Activated CD4-positive, CD25-positive, alpha-beta regulatory T cell (primary cell): ENCODE measurements around the gene CCDC178.

Experiments used
- DNase-seq, 4 experiments: peaks; one replicate each; lab custom pipeline; 2025; lab: John Stamatoyannopoulos, UW

The CCDC178 gene

DNA sequence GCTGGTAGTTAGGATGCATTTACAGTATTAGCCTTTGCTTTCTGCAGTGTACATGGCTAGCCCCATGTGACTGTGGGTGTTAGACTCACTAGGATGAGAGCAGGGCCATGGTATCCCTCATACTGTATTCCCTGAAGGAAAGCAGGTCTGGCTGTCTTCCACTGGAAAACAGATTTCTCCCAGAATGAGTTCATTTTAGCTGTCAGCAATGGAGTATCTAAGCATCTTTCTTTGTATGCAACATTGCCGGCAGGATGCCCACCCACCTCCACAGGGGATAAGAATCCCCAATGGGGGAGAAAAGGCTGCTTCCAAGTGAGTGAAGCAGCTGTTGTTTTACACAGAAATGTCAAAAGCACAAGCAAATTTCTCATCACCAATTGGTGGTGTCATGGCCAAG is 525.0 kb downstream of the CCDC178 start:
- DNase-seq: no peak

DNA sequence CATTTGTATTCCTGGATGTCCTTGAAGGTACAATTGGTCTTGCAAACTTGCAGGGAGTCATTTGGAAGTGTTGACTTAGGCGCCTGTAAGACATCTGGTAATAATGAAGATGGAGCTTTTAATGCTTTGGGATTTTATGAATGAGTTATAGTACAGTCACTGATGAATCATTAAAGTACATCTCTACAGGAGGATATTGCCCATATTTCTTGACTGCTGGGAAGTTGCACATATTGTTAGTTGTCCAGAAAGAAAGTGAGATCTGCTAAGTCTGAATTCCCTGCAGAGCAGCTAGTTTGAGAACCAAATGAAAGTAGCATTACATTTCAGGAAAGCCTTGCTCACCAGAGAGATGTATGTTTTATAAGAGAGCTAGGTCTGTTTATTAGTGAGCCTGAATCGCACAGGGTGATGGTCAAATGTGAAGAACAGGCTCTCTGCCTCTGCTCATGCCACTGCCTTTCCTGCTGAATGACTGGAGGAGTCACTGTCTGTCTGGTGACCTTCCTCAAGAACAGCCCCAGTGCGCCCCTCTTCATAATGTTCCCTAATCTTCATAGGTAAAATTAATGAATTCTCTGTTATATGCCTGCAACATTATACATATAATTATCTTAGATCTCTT is 528.7 kb downstream of the CCDC178 start:
- no peak for DNase-seq

DNA sequence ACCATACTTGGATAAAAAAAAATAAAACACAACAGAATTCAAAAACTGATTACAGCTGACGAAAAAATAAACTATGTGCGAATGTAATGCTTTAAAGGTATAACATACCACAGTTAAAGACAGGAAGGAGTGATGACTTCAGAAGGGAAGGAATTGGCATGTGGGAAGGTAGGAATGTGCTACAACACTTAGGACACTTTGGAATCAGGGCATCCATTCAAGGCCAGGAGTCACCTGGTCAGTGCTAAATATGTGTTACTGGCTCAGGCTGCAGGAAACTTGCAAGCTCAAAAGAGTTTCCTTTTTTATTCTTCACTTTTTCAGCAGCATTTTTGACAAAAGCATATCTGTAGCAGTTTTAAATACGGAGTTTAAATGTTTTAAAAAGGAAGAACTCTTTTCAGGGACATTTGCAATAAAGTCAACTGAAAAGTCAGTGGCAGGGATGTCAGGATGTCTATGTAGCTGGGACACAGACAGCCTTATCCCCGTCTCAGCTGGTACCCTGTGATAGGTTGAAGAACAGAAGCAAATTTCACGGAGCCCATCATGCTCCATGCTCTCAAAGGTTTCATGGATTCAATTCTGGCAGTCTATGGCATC is 529.7 kb downstream of the CCDC178 start:
- DNase-seq: no peak

DNA sequence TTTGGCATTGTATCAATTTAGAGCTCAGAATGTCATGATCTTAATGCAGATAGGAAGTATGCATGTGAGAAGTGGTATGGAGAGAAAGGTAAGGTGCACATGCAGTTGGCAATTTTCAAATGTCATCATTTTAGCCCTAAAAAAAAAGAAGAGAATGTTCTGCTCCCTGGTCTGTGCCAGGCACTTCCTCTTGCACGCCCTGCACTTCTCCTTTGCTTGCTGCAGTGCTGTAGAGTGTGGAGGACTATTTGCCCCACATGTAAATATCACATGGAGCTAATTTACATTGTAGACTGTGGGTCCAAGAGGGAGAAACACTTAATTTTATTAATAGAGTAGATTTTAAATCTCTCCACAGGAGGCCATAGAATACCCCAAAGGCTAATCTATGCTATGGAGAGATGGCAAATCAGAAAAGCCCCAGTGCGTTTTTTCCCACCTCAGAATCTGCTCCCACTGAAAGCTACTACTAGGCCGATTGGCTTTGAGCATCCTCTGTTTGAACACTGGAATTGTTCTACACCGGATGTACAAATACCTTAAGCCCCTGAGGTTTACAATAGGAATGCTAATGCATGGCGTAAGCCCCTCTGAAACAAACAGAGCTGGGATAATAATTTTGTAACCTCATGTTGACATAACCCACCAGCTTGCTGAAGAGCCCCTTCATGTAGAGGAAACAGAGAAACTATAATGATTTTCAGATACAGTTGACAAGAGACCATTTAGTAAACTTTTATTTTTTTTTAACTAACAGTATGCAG is 530.5 kb downstream of the CCDC178 start:
- DNase-seq: no peak

DNA sequence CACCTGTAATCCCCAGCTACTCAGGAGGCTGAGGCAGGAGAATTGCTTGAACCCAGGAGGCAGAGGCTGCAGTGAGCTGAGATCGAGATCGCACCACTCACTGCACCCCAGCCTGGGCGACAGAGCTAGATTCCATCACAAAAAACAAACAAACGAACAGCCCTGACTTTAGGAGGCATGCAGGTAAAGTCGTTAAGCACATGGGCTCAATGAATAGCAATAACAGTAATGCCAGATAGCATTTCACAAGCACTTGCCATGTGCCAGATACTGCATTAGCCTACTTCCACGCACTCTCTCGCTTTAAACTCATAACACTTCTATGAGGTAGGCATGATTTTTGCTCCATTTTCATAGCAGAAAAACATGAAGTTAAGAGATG is 532.1 kb downstream of the CCDC178 start:
- DNase-seq: no peak

DNA sequence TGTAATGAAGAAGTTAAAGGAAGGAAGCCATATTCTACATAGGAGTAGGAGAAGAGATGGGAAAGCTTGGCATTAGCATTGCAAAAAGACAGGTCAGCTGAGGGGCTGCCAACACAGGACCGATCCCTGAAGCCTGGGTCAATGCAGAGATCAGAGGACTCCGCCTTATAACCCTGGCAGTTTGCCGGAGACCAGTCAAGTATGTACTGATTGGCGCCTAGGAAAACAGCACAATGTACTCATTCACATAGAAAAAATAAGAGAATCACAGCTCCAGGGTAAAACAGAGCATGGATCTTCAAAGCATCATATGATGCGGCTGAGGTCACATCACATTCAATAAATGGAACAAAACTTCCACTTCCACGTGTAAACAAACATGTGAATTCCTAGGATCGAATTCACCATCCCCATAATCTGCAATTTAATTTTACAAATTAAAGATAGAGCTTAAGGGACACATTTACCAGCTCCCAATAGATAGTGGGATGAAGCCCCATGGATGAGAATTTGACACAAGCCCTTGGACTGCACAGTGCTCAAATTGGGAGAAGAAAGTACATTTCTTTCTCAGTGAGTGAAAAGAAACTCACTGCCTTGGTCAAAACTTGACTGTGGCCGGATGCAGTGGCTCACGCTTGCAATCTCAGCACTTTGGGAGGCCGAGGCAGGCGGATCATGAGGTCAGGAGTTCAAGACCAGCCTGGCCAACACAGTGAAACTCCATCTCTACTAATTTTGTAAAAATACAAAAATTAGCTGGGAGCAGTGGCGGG is 532.7 kb downstream of the CCDC178 start:
- DNase-seq: no peak

DNA sequence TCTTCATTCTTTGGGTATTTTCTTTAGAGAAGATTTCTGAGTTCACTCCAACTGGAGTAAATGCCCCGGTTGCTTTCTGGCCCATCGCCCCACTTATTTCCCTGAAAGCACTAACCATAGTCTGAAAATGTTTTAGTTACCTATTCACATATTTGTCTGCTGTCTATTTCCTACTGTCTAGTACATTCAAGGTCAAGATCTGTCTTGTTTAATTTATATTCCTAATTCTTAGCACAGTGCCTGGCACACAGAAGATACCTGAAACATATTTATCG is 533.3 kb downstream of the CCDC178 start:
- no peak for DNase-seq

DNA sequence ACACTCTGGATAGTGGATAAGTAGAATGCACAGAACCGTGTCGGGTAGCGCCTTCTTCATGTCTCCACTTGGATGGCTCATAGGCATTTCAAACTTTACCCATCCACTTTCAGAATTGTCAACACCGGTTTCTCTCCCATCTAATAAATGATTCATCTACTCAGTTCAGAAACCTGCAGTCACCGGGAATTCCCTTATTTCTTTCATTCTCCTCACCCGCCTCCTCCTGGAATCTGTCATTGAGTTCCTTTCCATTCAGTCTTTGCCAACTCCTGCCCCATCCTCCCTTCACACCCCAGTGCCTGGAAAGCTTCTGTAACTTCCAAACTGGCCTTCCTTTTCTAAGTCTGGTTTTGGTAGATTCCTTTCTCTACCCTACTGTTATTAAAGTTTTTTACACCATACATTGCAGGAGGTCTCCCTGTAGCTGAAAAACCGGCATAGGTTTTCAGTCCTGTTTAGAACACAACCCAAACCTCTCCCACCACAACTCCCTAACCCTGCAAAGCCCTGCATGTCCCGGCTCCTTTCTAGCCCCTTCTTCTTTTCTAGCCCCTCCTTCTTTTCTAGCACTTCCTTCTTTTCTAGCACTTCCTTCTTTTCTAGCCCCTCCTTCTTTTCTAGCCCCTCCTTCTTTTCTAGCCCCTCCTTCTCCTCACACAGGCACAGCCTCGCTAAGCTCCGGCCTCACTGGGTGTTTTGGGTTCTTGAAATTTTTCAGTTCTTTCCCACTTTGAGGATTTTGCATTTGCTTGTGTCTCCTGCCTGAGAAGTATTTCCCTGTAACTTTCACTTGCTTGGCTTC is 533.8 kb downstream of the CCDC178 start:
- DNase-seq: no peak

DNA sequence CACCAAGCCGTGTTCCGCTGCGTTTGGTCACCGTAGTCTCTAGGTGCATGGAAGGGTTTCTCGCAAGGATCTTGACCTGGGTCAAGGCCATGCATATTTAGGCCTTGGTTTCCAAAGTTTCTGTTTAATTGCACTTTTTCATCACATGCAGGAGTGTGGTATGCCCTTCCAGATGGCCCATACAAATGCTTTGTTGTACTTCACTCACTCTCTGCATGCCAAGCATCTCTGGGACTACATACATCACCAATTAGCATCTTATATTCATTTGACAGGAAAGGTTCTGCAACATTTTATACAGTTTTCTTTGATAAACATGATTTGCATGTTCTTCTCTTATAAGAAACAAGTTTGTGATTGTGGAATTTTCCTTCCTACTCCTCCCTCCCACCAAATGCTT is 534.9 kb downstream of the CCDC178 start:
- DNase-seq: no peak

DNA sequence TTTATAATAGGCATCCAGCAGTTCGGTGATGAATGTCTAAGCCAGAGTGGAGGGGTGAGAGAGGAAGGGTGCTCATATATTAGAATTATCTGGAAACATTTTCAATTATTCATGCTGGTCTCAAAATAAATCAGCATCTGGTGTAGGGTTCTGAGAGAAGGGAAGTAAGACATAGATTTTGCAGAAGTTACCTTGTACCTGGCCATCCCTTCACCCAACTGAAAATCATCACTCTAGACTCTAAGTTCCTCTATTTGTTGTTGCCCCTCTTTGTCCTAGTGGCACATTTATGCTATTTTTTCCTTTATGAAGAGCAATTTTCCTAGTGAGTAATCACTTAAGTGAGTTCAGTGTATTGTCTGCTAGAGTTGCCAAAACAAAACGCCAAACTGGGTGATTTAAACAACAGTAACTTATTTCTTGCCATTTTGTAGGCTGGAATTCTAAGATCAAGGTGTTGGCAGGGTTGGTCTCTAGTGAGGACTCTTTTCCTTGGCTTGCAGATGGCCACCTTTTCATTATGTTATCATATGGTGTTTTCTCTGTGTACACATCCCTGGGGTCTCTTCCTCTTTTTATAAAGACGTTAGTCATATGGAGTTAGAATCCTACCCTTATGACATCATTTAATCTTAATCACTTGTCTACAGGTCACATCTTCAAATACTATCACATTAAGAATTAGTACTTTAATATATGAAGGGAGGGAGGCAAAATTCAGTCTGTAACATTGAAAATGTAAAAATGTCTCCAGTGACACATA is 537.8 kb downstream of the CCDC178 start:
- no peak for DNase-seq

DNA sequence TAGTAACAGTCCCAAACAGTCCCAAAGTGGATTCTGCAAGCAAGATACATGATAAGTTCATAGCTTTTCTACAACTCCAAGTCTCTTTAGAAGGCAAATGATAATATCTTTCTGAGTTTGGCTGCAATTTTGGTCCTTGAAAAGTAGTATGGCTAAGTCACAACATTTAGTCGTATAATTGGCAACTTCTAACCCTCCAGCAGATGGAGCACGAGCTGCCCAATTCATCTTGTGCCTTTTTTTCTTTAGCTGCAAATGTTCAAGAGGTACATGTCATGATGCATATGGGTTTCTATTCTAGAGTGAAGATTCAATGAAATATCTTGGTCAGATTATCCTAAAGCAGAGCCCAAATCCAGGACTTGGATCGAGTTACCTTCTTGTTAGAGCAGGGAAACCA is 540.7 kb downstream of the CCDC178 start:
- no peak for DNase-seq

DNA sequence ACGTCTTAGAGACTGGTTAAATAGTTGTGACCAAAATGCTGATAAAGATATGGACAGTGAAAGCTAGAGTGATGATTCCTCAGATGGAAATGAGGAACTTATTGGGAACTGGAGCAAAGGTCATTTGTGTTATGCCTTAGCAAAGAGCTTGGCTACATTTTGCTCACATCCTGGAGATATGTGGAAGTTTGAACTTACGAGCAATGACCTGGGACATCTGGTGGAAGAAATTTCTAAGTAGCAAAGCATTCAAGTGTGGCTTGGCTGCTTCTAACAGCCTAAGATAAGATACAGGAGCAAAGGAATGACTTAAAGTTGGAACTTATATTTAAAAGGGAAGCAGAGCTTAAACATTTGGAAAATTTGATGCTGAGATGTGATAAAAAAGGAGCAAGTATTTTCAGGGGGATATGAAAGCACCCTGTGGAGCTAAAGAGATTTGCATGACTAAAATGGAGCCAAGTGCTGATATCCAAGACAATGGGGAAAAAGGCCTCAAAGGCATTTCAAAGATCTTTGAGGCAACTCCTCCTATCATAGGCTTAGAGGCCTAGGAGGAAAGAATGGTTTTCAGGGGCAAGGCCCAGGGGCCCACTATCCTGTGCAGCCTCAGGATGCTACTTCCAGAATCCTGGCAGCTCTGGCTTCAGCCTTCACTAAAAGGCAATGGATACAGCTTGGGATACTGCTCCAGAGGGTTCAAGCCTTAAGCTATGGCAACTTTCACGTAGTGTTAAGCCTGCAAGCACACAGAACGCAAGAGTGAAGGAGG is 543.6 kb downstream of the CCDC178 start:
- DNase-seq: no peak

DNA sequence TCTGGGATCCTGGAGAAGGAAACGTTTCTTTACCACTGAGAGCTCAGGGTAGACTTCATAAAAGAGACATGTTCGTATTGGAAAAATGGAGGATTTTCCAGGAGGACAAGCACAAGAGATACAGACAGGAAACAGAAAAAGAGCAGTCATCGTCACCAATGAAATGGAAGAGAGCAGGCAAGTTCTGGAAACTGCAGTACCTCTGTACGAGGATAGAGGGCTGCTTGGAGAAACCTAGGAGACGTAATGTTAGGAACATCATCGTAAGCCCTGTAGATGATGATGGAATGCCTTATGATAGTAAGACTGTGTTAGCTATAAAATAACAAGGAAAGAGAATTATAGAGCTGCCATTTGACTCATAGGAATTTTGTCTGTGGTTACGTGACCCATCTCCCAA is 546.6 kb downstream of the CCDC178 start:
- DNase-seq: no peak

DNA sequence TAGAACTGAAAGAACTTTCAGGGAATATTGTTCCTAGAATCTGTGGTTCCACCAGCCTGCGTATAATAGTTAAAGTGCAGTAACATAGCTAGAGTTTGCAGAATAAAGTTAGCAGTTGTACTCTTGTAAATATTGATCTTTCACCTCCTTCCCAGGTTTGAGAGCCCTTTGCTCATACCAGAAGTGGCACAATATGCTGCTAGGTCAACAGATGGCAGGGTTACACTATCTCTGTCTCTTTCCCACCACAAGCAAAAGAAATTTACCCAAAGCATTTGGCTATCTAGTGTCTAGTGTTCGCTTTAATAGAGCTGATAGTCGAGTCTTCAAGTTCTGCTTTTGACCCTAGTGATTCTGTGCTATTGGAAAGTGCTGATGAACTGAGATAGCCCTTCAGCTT is 548.7 kb downstream of the CCDC178 start:
- no peak for DNase-seq

DNA sequence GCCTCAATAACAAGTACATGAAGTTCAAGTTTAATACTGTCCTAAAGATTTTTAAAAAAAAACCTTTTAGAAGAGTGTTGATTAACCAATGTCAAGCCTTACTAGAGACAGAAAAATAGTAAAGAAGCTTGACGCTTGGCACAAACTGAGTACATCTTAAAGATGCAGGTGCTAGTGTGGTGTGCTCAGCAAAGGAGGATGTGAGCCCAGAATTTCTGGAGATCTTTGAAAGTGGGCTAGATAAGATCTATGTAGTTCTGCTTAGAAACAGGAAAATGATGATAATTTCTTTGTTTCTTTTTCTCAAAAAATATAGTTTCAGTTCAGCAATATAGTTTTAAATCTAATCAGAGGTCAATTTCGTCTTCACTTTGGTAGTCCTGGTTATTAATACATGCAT is 549.4 kb downstream of the CCDC178 start:
- no peak for DNase-seq

DNA sequence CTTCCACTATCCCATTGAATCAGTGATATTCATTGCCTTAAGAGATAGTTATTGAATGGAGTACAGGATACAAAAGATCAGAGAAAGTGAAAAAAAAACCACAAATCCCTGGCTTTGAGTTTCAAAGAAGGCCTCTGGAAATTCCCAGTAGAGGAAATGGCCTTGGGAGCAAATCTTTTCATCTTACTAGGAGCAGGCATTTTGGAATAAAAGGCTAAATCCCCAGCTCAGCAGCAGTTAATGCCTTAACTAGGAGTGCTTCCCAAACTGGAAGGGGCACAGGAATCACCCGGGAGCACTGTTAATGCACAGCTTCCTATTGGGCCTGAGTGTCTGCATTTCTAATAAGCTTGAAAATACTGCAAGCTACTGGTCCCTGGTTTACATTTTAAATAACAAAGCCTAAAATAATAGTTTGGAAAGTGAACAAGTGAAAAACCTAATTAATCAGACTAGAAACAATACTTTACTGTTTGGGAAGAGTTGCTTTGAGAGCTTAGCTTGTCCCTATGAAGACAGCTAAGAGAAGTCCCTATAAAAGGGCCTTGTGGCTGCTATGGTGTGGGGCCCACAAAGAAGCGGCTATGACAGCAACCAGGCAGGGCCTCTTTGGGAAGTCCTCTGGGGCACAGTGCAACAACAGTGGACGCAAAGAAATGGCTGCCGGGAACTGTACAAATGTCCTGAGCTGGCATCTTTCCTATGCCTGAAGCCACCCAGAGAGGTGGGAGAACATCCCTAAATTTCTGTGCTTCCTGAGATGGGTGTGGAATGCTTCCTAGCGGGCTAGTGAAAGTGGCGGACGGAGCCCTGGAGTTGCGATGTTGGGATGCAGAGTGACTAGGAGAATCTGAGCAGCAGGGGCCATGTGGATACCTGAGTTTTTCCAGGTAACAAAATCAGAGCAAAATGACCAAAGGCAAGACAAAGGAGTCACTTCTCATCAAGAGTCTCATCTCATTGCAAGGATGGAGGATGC is 550.6 kb downstream of the CCDC178 start:
- no peak for DNase-seq

DNA sequence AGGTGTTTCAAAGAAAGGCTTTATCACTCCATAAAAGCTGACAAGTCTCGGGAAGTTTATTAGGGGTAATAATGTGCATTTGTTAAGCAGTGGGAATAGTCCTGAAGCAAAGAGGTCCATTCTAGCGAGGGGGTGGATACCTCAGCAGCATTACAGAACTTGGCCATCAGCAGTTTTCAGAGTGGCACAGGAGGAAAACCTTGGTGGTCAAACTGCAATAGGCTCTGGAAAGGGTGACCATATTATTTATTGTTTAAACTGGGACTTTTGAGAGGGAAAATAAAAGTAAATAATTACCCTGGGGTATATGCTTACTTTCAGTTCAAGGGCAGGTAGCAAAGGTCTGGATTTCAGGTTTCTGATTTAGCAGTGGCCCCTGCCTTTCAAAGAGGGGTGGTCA is 552.2 kb downstream of the CCDC178 start:
- DNase-seq: no peak
